Nephron progenitor cell (in vitro differentiated cells): ENCODE data around the gene KIF1A.

Experiments used
- DNase-seq: peaks from one replicate; pipeline ENCODE4 v3.0.0; 2021
- H3K27ac Mint-ChIP-seq: 2 replicates; pipeline ENCODE4 v1.8.0; 2021; ENCODE audit warnings: mild to moderate bottlenecking, moderate library complexity, mixed read lengths
- H3K27me3 Mint-ChIP-seq: 2 replicates; pipeline ENCODE4 v1.8.0; 2021; ENCODE audit warnings: mild to moderate bottlenecking, low read depth, mixed read lengths; ENCODE audit not compliant: poor library complexity
- H3K36me3 Mint-ChIP-seq: 2 replicates; pipeline ENCODE4 v1.8.0; 2021; ENCODE audit warnings: low read depth, mixed read lengths
- H3K4me1 Mint-ChIP-seq: 2 replicates; pipeline ENCODE4 v1.8.0; 2021; ENCODE audit warnings: mixed read lengths
- H3K4me3 Mint-ChIP-seq: 2 replicates; pipeline ENCODE4 v1.8.0; 2021; ENCODE audit warnings: mild to moderate bottlenecking, moderate library complexity, mixed read lengths
- H3K9me3 Mint-ChIP-seq: 2 replicates; pipeline ENCODE4 v1.8.0; 2021; ENCODE audit warnings: mild to moderate bottlenecking, moderate library complexity, mixed read lengths
- TF ChIP-seq, protein P1 (sequence below): fragments of 200-600 bp; sonication (generic); IDR thresholded peaks from 2 replicates; pipeline ENCODE4 v1.5.0; 2021; ENCODE audit warnings: antibody characterized with exemption

KIF1A gene

DNA sequence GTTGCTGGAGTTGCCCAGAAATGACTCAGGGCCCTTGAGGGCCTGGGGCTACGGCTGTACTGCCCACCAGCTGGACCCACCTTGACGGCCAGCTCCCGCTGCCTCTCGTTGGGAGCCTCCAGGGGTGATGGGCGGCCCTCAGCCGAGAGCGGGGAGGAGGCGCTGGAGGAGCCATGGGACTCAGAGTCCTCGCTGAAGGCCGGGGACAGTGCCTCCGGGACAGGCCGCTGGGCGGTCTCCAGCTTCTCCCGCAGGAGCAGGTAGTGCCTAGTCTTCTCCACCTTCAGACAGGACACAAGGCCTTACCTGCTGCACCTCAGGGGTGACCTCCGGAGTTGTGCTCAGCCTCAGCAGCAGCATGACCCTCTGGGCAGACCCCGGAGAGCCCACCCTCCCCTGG, 97.6 kb downstream of the KIF1A start:
- Mint-ChIP-seq H3K4me1 (peaks cover 4% of the 10 kb centered on the region), H3K9me3 (no peaks in the 10 kb centered on the region), H3K36me3 (no peaks in the 10 kb centered on the region), H3K27ac (no peak overlapping the region), H3K27me3 (no peaks in the 10 kb centered on the region), H3K4me3 (no peak overlapping the region)
- TF ChIP-seq, protein P1, sequence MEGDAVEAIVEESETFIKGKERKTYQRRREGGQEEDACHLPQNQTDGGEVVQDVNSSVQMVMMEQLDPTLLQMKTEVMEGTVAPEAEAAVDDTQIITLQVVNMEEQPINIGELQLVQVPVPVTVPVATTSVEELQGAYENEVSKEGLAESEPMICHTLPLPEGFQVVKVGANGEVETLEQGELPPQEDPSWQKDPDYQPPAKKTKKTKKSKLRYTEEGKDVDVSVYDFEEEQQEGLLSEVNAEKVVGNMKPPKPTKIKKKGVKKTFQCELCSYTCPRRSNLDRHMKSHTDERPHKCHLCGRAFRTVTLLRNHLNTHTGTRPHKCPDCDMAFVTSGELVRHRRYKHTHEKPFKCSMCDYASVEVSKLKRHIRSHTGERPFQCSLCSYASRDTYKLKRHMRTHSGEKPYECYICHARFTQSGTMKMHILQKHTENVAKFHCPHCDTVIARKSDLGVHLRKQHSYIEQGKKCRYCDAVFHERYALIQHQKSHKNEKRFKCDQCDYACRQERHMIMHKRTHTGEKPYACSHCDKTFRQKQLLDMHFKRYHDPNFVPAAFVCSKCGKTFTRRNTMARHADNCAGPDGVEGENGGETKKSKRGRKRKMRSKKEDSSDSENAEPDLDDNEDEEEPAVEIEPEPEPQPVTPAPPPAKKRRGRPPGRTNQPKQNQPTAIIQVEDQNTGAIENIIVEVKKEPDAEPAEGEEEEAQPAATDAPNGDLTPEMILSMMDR, result no peak
- DNase-seq, result no peak

DNA sequence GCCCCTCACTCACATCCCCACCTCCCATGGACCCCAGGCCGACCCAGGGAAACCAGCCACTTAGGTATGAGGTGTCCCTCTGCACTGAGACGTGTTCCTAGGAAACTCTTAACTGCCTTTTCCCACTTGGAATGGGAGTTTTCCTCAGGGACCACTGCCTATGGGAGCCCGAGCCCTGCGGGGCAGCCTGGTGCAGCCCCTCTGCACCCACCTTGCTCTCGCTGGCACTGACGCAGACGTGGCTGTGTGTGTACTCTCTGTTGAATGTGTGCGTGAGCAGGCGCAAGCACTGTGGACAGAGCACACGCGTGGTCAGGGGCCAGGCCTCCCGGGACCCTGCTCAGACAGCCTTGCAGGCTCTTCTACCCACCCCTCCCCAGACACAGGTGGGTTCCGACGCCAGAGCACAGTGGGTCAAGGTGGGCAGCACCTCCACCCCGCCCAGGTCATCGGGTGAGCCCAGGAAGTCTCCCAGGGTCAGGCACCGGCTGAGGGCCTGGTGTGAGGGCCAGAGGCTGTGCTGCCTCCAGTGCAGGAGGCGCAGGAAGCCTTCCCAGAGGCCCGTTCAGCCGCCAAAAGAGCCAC, 98.3 kb downstream of the KIF1A start:
- Mint-ChIP-seq H3K27me3 (no peaks in the 10 kb centered on the region), H3K4me3 (no peak overlapping the region), H3K9me3 (no peaks in the 10 kb centered on the region), H3K27ac (no peak overlapping the region), H3K4me1 (peaks cover 2% of the 10 kb centered on the region), H3K36me3 (no peaks in the 10 kb centered on the region)
- DNase-seq, result no peak
- TF ChIP-seq, protein P1, result no peak

DNA sequence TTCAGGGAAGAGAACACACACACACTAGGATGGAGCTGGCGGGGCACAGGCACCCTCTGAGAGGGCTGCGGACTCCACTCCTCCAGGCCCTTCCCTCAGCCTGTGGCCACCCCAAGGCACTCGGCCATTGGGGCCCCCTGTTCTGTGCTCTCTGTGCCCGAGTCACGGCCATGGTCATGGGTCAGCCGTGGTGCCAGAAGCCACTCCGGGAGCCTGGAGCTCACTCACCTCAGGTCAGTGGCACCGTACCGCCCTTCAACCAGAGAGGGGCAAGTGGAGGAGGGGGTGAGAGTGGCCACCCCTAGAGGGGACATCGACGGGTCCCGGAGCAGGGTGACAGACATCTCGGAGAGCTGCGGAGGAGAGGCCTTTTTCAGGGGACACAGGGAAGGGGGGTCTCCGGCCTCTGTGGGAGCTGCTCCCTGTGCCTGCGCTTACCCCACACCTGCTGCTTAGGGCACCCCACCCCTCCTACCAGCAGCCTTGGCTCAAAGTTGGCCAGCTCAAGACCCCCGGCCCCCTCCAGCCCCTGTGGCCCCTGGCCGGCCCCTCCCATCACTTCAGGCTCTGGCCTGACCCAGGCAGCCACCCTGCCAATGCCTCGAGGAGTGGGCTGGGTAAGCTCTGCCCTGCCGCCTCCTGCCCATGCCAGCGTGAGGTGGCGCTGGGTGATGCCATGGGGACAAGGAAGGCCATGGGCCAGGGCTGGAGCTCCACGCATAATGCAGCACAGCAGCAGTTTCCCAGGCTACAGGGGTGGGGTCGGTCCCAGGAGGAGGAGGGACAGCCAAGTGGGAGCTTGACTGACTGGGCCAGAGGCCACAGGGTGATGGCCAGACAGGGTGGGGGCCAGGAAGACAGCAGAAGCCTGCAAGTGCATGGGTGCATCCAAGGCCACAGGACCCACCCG, 99.1 kb downstream of the KIF1A start:
- H3K9me3 Mint-ChIP-seq, result no peaks in the 10 kb centered on the region
- peaks cover 4% of the 10 kb centered on the region for H3K4me1 Mint-ChIP-seq
- DNase-seq, result no peak
- H3K36me3 Mint-ChIP-seq, result no peaks in the 10 kb centered on the region
- TF ChIP-seq, protein P1, result no peak
- H3K4me3 Mint-ChIP-seq, result no peak overlapping the region
- peaks cover 3% of the 10 kb centered on the region for H3K27me3 Mint-ChIP-seq
- no peak overlapping the region for H3K27ac Mint-ChIP-seq

DNA sequence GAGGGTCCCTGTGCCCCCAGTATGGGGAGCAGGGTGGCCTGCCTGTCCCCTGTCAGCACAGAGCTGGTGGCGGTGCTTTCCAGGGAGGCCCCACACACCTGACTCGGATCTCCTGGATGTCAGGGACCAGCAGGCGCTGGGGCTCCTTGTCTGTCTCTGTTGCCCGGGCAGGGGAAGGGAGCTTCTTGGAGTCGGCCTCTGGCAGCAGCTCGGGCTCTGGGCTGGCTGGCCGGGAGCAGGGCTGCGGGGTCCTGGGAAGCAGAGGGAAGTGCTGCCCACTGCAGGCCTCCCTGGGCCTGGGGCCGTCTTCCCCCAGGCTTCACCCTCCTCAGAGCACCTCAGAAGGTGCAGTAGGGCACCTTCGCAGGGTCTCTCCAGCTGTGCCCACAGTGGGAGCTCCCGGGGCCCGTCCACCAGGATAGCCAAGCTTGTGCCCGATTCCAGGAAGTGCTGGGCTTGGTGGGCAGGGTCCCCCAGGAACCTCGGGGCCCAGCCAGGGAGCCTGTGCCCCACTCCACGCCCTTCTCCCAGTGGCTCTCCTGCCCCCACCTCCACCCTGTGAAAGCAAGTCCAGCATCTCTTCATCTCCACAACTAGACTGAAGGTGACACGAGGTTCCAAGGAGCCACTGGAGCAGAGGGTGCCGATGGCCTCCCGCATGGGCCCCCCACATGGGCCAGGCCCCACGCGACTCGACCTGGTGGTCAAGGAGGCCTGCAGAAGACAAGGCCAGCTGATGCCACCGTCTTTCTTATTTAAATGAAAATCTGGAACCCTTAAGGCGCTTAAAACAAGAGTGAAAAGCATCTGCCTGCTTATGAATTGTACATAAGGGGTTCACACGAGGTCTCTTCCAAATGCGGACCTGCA, 100.1 kb downstream of the KIF1A start:
- no peak overlapping the region for H3K4me3 Mint-ChIP-seq
- H3K4me1 Mint-ChIP-seq, result peaks cover 4% of the 10 kb centered on the region
- no peaks in the 10 kb centered on the region for H3K9me3 Mint-ChIP-seq
- no peak for DNase-seq
- H3K27me3 Mint-ChIP-seq, result peaks cover 3% of the 10 kb centered on the region
- no peak overlapping the region for H3K27ac Mint-ChIP-seq
- no peaks in the 10 kb centered on the region for H3K36me3 Mint-ChIP-seq
- TF ChIP-seq, protein P1, result no peak

DNA sequence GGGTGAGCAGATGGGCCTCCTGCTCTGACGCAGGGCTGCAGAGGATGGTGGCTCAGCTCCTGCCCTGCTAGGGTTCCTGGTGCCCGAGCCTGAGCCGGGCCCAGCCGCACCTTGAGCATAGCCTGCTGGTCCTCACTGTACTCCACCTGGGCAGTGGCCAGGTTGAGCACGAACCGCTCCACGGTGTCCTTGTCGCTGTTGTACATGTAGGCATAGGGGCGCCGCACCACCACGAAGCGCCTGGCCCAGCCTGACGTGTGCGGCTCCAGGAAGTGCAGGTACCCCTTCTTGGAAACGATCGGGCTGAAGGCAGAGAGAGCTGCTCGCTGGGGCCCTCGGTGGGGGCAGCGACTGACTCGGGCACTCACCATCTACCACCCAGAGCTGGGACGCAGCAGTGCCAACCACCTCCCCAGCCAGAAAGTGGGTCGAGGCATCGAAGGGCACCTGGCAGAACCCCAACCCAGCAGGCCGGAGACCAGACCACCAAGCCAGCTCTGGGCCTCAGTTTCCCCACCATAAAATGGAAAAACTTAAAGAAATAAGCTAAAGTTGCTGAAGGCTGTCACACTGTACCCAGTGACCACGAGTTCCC, 101.0 kb downstream of the KIF1A start:
- TF ChIP-seq, protein P1, result no peak
- H3K27me3 Mint-ChIP-seq, result peaks cover 3% of the 10 kb centered on the region
- no peaks in the 10 kb centered on the region for H3K9me3 Mint-ChIP-seq
- H3K4me1 Mint-ChIP-seq, result peaks cover 4% of the 10 kb centered on the region
- DNase-seq, result no peak
- H3K36me3 Mint-ChIP-seq, result no peaks in the 10 kb centered on the region
- no peak overlapping the region for H3K4me3 Mint-ChIP-seq
- H3K27ac Mint-ChIP-seq, result no peak overlapping the region
